Measurements from ENCODE around the gene CLK2.

The CLK2 gene

GRCh38 chr1:155273343-155274245 lies at the start of gene CLK2:
TSS of gene CLK2 (minus strand) at chr1:155273504. CDS start at chr1:155270977, 2,527 bp downstream.
- in situ Hi-C loops (cut with MboI; ENCODE audit: low sequenced_read_pairs), result no loop called here

- in situ Hi-C loops (cut with MboI; ENCODE audit: low sequenced_read_pairs), result no loop called here
Measured at GRCh38 chr1:155322571-155322952, 49.3 kb upstream of the CLK2 start.

GRCh38 chr1:155321639-155322503 lies 48.6 kb upstream of the CLK2 start:
- in situ Hi-C loops (cut with MboI; ENCODE audit: low sequenced_read_pairs), result no loop called here

- in situ Hi-C loops (cut with MboI; ENCODE audit: low sequenced_read_pairs), result no loop called here
Measured at GRCh38 chr1:155320661-155321617, 47.6 kb upstream of the CLK2 start, which contains the start of gene RUSC1. TSS of gene RUSC1 (plus strand) at chr1:155320894. CDS start at chr1:155321774, 880 bp downstream.

- in situ Hi-C loops (cut with MboI; ENCODE audit: low sequenced_read_pairs), result no loop called here
Measured at GRCh38 chr1:155320252-155320651, 46.9 kb upstream of the CLK2 start.

GRCh38 chr1:155319536-155319935 lies 46.2 kb upstream of the CLK2 start:
- in situ Hi-C loops (cut with MboI; ENCODE audit: low sequenced_read_pairs), result no loop called here

- in situ Hi-C loops (cut with MboI; ENCODE audit: low sequenced_read_pairs), result no loop called here
Measured at GRCh38 chr1:155318082-155318481, 44.8 kb upstream of the CLK2 start.

- in situ Hi-C loops (cut with MboI; ENCODE audit: low sequenced_read_pairs), result no loop called here
Measured at GRCh38 chr1:155316922-155317321, 43.6 kb upstream of the CLK2 start.

GRCh38 chr1:155313261-155313660 lies 40.0 kb upstream of the CLK2 start:
- in situ Hi-C loops (cut with MboI; ENCODE audit: low sequenced_read_pairs), result no loop called here

- in situ Hi-C loops (cut with MboI; ENCODE audit: low sequenced_read_pairs), result no loop called here
Measured at GRCh38 chr1:155309423-155310021, 36.2 kb upstream of the CLK2 start.

- in situ Hi-C loops (cut with MboI; ENCODE audit: low sequenced_read_pairs), result no loop called here
Measured at GRCh38 chr1:155308493-155309422, 35.5 kb upstream of the CLK2 start, which contains the start of gene FDPS. TSS of gene FDPS (plus strand) at chr1:155308866. CDS start at chr1:155309790, 924 bp downstream.

GRCh38 chr1:155307247-155307740 lies 34.0 kb upstream of the CLK2 start:
- in situ Hi-C loops (cut with MboI; ENCODE audit: low sequenced_read_pairs), result no loop called here

GRCh38 chr1:155305881-155306391 lies 32.6 kb upstream of the CLK2 start:
- in situ Hi-C loops (cut with MboI; ENCODE audit: low sequenced_read_pairs), result no loop called here

- in situ Hi-C loops (cut with MboI; ENCODE audit: low sequenced_read_pairs), result no loop called here
Measured at GRCh38 chr1:155304558-155305063, 31.3 kb upstream of the CLK2 start.

GRCh38 chr1:155301342-155301841 lies 28.1 kb upstream of the CLK2 start, which contains the start of gene PKLR:
TSS of gene PKLR (minus strand) at chr1:155301438. CDS start at chr1:155301395, 43 bp downstream.
- in situ Hi-C loops (cut with MboI; ENCODE audit: low sequenced_read_pairs), result no loop called here

GRCh38 chr1:155300553-155301329 lies 27.4 kb upstream of the CLK2 start:
- in situ Hi-C loops (cut with MboI; ENCODE audit: low sequenced_read_pairs), result no loop called here

GRCh38 chr1:155300024-155300423 lies 26.7 kb upstream of the CLK2 start:
- in situ Hi-C loops (cut with MboI; ENCODE audit: low sequenced_read_pairs), result no loop called here
